Esophagus squamous epithelium (tissue), 5 donors: ENCODE results near the gene KRT74. TPM values are rescaled to one million over a fixed set of nuclear protein-coding genes. Genes with fewer than 3 reads are reported as not detected.
A peak's percentile ranks its signal among the peaks of the same experiment; 100 is the strongest.

ENCODE experiments used
- DNase-seq: peaks from one replicate; lab custom pipeline; 2025; lab: John Stamatoyannopoulos, UW
- H3K27ac ChIP-seq, 4 donors: fragments of 200-600 bp; sonication (generic); one replicate each; pipeline ENCODE4 v1.5.1; 2016 to 2019; ENCODE audit warnings: mild to moderate bottlenecking in 1 of 4
- H3K27me3 ChIP-seq, 4 donors: fragments of 200-600 bp; sonication (generic); 1 replicate in 3 of 4; 2 replicates in 1 of 4; pipeline versions ENCODE4 v1.5.1 to v1.6.0; 2017 to 2021; ENCODE audit warnings: antibody characterized with exemption in 1 of 4
- H3K36me3 ChIP-seq, 3 donors: fragments of 200-600 bp; sonication (generic); one replicate each; pipeline ENCODE4 v1.5.1; 2016 to 2019
- H3K4me1 ChIP-seq, 3 donors: fragments of 200-600 bp; sonication (generic); one replicate each; pipeline ENCODE4 v1.5.1; 2017 to 2019
- H3K4me3 ChIP-seq, 4 donors: fragments of 200-600 bp; sonication (generic); 1 replicate in 3 of 4; 2 replicates in 1 of 4; pipeline ENCODE4 v1.5.1; 2016 to 2019; ENCODE audit warnings: mild to moderate bottlenecking in 2 of 4, moderate library complexity in 1 of 4
- H3K9me3 ChIP-seq, 3 donors: fragments of 200-600 bp; sonication (generic); one replicate each; pipeline ENCODE4 v1.5.1; 2016 to 2019
- POLR2A ChIP-seq, 4 donors: fragments of 450-650 bp; IDR thresholded peaks; one replicate each; pipeline ENCODE4 v1.6.1; 2017; ENCODE audit warnings: antibody characterized with exemption in 4 of 4, mild to moderate bottlenecking in 4 of 4, moderate library complexity in 3 of 4
- WGBS, 2 donors: methylation state at CpG; one replicate each; pipeline ENCODE4 v1.1.5; 2018; 5-methylcytosine and 5-hydroxymethylcytosine counted together
- intact Hi-C: fragments of 100-400 bp; cut with DNase I; formaldehyde crosslinking; loops from one replicate; pipeline ENCODE4 v1.15.0; 2022
- total RNA-seq, 4 donors: library from RNA; depleted of rRNA; stranded (reverse); fragments of >200 nt; gene quantifications; one replicate each; pipeline ENCODE4 v1.1.0, GENCODE V29; 2016
- TF ChIP-seq, protein P1 (sequence below), 6 experiments: fragments of 450-650 bp in 4 of 6; fragments of 200-600 bp in 2 of 6; sonication (generic) in 2 of 6; IDR thresholded peaks; one replicate each; pipeline ENCODE4 v1.5.1; 2016 to 2019; ENCODE audit warnings: antibody characterized with exemption in 6 of 6, mild to moderate bottlenecking in 4 of 6, moderate library complexity in 4 of 6
- donor health status: DM: yes; HTN: yes; CAD: no.

Gene KRT74
- total RNA-seq, 4 donors from 2014 or later = 0.19 to 6.7 TPM; not detected in 2

DNA sequence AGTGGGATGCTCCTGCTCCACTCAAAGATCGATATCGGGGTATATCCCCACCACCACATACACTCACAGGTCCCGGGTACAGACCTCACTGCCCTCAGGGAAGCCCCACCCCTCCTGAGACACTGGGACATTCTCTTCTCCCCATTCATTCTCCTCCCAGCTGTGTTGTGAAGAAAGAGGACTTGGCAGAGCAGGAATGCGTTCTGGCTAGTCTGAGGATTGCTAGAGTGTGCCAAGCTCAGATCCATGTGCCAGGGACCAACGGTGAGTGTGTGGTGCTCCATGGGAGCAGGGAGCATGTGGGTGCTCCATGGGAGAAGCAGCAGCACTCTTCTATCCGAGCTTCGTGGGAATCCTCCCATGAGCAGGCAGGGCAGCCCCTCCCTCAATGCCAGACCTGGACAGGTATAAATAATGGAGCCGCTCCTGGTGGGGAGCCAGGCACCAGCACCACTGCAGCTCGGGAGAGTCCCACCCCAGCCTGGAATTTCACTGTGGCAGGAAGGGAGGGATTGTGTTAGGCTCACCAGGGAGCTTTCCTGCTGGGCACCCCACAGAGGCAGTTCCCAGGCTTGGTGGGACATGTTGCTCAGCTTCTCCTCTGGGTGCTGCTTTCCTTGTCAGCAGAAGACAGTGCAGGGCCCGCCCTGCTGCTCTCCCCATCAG is 51.2 kb downstream of the KRT74 start:
- Histone ChIP-seq H3K9me3 (no peaks in the 10 kb centered on the region), H3K36me3 (peaks cover 0 to 8% (median 0%) of the 10 kb centered on the region in 3 donors), H3K27ac (peak overlapping the region; percentile 89 to 94 (median 91)), H3K4me1 (peaks cover 29 to 79% (median 36%) of the 10 kb centered on the region in 3 donors), H3K27me3 (peaks cover 0 to 5% (median 0%) of the 10 kb centered on the region in 4 donors), H3K4me3 (peak overlapping the region in 2 of 4 donors; percentile 50 to 51)
- DNase-seq = no peak
- 35 to 46% methylated on average over 4 to 5 of the region's 10 CpGs for WGBS, 2 donors
- TF ChIP-seq, protein P1, sequence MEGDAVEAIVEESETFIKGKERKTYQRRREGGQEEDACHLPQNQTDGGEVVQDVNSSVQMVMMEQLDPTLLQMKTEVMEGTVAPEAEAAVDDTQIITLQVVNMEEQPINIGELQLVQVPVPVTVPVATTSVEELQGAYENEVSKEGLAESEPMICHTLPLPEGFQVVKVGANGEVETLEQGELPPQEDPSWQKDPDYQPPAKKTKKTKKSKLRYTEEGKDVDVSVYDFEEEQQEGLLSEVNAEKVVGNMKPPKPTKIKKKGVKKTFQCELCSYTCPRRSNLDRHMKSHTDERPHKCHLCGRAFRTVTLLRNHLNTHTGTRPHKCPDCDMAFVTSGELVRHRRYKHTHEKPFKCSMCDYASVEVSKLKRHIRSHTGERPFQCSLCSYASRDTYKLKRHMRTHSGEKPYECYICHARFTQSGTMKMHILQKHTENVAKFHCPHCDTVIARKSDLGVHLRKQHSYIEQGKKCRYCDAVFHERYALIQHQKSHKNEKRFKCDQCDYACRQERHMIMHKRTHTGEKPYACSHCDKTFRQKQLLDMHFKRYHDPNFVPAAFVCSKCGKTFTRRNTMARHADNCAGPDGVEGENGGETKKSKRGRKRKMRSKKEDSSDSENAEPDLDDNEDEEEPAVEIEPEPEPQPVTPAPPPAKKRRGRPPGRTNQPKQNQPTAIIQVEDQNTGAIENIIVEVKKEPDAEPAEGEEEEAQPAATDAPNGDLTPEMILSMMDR (IDR thresholded peaks at IDR 0.05) = no peak
- peak in 1 of 4 donors; percentile 20 for TF ChIP-seq POLR2A (IDR thresholded peaks at IDR 0.05)
- intact Hi-C loops = loop anchor here (10.0 kb wide), 1 partner anchor 352 kb away; no protein-coding TSS in a partner anchor

DNA sequence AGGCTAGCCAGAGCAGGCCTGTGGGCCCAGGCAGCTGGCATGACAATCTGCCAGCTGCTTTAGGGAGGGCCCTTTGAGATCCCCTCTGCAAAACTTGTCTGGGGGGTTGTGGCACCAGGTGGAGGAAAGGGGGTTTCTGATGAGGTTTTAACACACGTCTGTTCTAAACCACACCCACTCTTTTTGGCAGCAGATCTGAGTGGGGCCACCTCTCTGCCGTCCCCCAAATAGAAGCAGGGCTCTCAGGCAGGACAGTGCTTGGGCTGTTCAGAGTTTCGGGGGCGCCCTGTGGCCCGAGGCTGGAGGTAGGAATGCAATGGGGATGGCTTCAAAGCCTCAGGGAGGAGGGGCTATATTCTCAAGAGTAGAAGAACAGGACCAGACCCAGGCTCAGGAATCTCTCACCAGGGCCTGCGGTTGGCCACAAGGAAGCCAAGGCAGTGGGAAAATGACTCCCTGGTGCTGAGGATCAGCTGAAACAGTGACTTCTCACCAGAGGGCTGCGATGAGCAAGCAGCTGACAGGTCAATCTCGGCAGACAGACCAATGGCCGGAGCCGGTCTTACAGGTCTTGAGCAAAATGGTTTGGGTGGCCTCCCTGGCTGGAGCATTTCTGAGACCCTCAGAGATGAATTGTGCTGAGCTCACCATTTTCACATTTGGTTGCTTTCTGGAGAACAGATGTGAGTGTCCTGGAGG is 51.9 kb downstream of the KRT74 start:
- Histone ChIP-seq H3K4me1 (peaks cover 29 to 82% (median 36%) of the 10 kb centered on the region in 3 donors), H3K27me3 (peaks cover 0 to 5% (median 0%) of the 10 kb centered on the region in 4 donors), H3K9me3 (no peaks in the 10 kb centered on the region), H3K27ac (peak overlapping the region; percentile 89 to 94 (median 91)), H3K36me3 (peaks cover 0 to 15% (median 7%) of the 10 kb centered on the region in 3 donors), H3K4me3 (peak overlapping the region in 3 of 4 donors; percentile 17 to 51 (median 50))
- WGBS, 2 donors = 38 to 44% methylated on average over 3 to 5 of the region's 10 CpGs
- no peak for DNase-seq
- TF ChIP-seq, protein P1 (IDR thresholded peaks at IDR 0.05) = no peak
- intact Hi-C loops = loop anchor here (10.0 kb wide), 1 partner anchor 353 kb away; no protein-coding TSS in a partner anchor

DNA sequence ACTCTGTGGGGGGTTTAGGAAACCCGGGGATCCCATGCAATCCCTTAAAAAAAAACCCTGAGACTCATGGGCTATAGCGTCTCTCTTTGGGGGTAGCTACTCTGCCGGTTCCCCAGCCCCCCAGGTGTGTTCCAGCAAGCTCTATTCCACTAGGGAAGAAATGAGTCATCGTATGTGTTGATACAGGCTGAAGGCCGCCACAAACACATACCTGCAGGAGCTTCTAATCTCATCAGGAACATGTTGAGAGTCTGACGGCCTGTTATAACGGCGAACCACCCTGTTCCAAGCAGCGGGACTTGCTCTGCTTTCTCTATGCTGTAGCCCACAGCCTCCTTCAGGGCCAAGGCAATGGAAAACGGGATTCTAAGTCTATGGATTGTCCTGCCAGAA is 52.5 kb downstream of the KRT74 start:
- WGBS, 2 donors = 42 to 57% methylated on average over 8 to 9 of the region's 10 CpGs
- Histone ChIP-seq H3K27ac (peak overlapping the region; percentile 89 to 94 (median 91)), H3K9me3 (no peaks in the 10 kb centered on the region), H3K4me3 (peak overlapping the region; percentile 4 to 66 (median 41)), H3K4me1 (peaks cover 27 to 82% (median 36%) of the 10 kb centered on the region in 3 donors), H3K36me3 (peaks cover 0 to 21% (median 12%) of the 10 kb centered on the region in 3 donors), H3K27me3 (peaks cover 0 to 5% (median 0%) of the 10 kb centered on the region in 4 donors)
- TF ChIP-seq POLR2A (IDR thresholded peaks at IDR 0.05) = no peak
- TF ChIP-seq, protein P1 (IDR thresholded peaks at IDR 0.05) = no peak
- no peak for DNase-seq
- intact Hi-C loops = loop anchor here (10.0 kb wide), 1 partner anchor 354 kb away; no protein-coding TSS in a partner anchor

DNA sequence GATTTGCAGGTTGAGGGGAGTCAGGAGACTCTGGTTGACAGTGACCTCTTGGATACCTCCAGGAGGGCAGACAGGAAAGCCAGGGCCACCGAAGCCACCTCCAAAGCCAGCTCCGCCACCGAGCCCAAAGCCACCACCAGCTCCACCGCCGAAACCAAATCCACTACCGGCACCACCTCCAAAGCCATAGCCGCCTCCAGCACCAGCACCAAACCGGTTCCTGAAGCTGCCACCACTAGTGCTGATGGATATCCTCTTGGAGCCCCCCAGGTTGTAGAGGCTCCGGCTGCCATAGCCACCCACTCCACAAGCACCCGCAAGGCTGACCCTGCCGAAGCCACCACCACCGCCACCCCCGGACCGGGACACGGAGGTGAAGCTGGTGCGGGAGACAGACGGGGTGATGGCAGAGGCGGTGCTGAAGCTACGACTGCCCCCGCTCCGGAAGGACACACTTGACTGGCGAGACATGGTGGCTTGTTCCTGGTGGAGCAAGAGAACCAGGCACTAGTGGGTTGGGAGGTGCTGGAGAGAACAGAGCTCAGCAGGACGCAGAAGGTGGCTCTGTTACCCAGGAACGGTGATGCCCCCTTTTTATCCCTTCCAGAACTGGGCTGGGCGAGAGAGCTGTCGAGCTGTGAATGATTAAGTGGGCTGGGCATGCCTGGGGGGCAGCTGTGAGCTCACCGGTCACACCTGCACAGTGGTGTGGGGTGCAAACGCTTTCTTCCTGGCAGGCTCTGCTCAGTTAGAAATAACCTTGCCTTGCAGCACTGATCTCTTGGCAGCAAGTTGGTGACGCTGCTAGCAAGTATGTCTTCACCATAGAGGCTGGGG is 53.6 kb downstream of the KRT74 start, which contains the start of gene KRT5:
TSS of gene KRT5 (minus strand) at position 569 of the 837 bp plus-strand sequence. CDS start at position 471, 98 bp downstream.
- no peak for DNase-seq
- intact Hi-C loops = loop anchor here (10.0 kb wide), 3 partner anchors 145 to 365 kb away; no protein-coding TSS in a partner anchor
- H3K4me1 ChIP-seq = peaks cover 16 to 82% (median 25%) of the 10 kb centered on the region in 3 donors
- H3K36me3 ChIP-seq = peaks cover 0 to 32% (median 13%) of the 10 kb centered on the region in 3 donors
- peak within 1 kb of the TSS; percentile 51 to 66 (median 52) for H3K4me3 ChIP-seq
- TF ChIP-seq, protein P1 (IDR thresholded peaks at IDR 0.05) = no peak
- TF ChIP-seq POLR2A (IDR thresholded peaks at IDR 0.05) = peak in 2 of 4 donors; percentile 85 to 94
- WGBS, 2 donors = 53 to 55% methylated on average over 2 to 19 of the region's 29 CpGs
- no peaks in the 10 kb centered on the region for H3K9me3 ChIP-seq
- peak within 1 kb of the TSS; percentile 89 to 94 (median 91) for H3K27ac ChIP-seq
- H3K27me3 ChIP-seq = peaks cover 0 to 5% (median 0%) of the 10 kb centered on the region in 4 donors
